Middle frontal gyrus (tissue), 1 donor: ENCODE measurements around the gene CEP83.
A peak's percentile ranks its signal among the peaks of the same experiment; 100 is the strongest.
"Not testable (repeated sequence)": the region's sequence is repeated elsewhere in the genome, so short reads cannot be mapped to it uniquely, and the experiment has no call there.

Experiments used
- DNase-seq: peaks from one replicate; pipeline ENCODE4 v3.0.0-alpha.2; 2015; ENCODE audit warnings: low spot score; ENCODE audit errors: extremely low spot score

The CEP83 gene

DNA sequence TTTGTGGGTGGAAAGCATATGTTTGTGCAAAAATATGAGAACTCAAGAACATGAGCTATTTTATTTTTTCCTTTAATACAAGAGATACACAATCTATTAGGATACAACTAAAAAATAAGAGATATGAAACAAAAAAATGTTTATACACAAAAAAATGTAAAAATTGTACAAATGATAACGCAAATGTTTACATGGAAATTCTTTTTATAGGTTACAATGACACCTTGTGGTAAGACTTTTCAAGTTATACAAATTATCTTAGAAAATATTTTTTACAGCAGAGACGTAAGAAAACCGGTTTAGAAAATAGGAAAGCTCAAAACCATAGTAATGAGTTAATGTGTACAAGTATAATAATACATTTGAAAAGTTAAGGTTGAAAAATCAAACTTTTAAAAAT lies 25.5 kb downstream of the CEP83 start:
- DNase-seq: peak; percentile 11

DNA sequence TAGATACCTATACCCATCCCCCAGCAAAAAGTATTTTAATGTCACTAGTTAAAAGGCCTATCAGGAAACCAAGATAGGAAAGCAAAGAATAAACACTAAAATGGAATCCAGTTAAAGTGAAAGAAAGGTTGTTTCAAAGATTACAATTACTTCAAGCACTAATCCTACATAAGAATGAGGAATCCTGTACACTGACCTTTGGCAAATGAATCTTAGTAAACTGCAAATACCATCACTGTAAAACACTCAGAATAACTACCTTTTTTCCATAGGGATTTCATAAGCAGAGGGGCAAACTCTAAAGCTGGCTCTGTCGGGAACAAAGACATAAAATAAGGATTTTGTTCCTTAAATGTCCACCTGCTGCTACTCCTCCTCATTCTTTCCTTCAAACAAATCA lies 25.9 kb downstream of the CEP83 start:
- DNase-seq: no peak

DNA sequence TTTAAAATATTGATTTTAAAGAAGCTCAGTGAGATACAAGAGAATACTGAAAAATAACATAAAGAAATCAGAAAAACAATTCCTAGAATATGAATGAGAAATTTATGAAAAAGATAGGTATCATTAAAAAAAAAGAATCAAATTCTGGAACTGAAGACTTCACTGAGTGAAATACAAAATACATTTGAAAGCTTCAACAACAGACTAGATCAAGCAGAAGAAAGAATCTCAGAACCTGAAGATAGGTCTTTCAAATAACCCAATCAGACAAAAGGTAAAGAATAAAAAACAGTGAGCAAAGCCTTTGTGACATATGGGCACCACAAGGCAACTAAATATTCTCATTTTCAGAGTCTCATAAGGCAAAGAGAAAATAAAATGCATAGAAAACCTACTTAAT lies 29.4 kb downstream of the CEP83 start:
- DNase-seq: no peak

DNA sequence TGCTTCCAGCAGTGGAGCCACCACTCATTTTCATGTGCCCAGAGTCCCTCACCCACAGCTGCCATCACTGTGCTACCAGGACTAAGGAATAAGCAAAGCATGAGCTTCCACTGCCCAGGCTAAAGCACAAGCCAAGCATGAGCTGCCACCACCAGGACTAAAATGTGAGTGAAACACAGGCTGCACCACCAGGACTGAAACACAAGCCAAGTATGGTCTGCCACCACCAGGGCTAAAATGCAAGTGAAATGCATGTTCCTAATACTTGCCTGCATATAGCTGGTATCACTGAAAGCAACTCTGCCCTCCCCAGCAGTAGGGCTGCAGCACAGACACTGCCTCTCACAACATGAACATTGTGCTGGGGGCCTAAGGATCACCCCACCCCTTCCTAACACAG lies 30.0 kb downstream of the CEP83 start:
- DNase-seq: no peak

DNA sequence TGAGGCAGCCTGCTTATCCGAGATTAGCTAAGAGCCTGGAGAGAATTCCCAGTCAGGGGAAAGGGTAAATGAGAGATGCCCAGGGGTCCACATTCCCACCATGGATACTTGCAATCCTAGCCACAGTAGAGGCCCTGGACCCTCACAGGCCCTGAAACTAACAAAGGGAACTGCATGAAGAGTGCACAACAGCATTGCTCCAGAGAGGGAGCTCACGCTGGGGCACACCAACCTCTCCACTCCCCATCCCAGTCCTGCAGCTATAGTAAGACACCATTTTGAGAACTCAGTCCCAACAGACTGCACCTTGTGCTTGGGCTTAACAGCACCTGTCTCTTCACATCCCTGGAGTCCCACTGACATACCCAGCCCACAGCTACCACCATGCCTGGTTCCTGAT lies 30.5 kb downstream of the CEP83 start:
- DNase-seq: no peak

DNA sequence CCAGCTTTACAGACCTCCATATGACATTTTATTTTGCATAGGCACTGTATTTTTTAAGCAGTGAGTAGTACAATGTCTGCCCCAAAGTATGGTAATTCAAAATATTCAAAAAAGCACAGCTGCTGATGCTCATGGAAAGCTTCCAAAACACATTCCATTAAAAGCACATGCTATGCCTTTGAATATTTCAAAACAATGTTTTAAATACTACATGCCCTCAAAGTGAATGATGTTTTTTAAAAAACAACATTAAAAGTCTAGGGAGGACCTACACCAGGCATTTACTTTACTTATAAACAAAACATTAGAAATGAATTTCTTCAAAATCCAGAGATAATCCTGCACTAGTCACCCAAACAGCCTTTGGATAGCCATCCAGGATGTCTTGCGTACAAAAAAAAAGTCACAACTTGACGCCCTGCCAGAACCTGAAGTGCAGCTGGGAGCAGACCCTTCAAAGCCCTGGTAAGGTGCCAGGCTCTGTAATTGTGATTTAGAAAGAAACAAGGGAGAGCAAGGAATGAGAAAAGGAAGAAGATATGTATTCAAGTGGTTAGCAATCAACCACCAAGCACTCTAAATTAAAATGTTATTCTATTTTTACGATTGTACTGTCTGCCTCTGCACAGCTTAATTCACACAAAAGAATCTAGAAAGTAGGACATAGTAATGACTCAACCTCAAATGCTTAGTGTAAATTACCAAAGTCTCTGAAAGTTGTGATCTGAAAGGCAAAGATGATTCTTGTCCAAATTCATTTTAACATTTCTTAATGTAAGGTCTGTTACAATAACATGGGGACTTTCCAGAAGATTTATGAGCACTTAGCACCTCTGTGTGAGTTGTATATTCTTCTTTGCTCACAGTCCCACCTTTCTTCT lies 31.9 kb downstream of the CEP83 start:
- peak; percentile 18 for DNase-seq

DNA sequence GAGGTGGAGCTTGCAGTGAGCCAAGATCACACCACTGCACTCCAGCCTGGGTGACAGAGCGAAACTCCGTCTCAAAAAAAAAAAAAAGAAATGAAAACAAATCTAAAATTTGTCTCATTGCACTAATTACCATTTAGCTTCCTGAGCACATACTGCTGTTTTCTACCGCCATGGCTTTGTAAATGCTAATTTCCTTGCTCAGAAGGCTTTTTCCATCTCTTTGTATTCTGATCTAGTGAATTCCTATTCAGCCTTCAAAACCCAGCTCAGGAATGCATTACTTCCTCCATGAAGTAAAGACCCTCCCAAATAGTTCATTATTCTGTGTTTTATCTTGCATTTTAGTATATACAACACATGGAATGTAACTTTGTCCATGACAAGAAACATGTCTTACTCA lies 33.6 kb downstream of the CEP83 start:
- DNase-seq: no peak

DNA sequence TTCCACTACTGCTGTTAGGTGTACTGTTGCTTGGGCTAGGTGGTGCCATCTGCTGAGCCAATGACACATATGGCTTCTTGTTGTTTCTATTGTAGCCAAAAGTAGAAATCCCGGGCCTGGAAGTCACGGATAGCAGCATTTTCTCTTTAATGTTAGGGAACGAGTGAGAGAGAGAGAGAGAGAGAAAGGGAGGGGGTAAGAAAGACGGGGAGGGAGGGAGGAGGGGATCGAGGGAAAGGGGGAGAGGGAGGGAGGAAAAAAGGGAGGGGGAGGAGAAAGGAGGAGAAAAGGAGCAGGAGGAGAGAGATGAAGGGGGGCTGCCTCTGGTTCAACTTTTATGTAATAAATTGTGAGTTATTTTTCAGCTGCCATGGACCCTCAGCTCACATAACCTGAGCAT lies 34.8 kb downstream of the CEP83 start:
- DNase-seq: not testable (repeated sequence)

DNA sequence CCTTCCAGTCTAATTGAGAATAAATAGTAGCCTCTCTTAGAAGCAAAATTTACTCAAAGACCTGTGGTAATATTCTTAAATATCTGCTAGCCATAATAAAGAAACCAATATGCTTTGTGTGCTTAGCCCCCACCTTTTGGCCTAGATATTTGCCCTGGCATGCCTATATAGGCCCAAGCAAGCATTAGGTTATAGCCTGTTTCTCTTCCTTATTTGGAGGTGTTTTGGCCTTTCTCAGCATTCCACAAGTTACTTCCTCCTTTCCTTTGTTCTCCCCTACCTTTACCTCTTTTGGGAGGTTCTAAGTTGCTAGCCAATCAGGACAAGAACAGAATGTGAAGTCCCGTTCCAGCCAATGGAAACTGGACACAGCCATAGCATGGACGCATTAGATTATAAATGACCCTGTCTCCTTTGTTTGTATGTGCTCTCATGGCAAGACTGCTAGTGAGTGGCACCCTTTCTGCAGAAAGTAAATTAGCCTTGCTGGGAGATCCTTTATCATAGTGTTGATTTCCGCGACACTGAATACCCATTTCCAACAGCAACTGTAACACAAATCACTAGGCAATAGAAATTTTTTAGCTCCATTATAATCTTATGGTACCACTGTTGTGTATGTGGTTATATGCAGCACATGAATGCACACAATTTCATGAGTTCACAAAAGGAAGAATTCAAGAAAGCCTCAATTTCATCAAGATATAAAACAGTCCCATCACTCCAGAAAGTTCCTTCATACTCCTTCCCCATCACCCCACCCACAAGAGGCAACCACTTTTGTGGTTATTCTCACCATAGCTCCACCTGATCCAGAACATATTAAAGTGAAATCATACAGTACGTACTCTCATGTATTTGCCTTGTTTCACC lies 37.6 kb downstream of the CEP83 start:
- no peak for DNase-seq

DNA sequence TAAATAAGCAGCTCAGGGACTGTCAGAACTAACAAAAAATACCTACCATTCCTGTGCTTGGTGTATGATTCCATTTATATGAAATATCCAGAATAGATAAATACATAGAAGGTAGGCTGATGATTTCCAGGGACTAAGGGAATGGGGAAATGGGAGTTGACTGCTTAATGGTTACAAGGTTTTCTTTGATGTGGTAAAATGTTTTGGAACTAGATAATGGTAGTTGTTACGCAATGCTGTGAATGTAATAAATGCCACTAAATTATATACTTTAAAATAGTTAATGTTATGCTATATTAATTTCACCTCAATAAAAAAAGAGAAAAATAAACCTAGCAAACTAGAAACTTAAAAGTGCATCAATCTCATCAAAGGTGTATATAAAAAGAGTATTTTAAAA lies 41.1 kb downstream of the CEP83 start:
- DNase-seq: no peak

DNA sequence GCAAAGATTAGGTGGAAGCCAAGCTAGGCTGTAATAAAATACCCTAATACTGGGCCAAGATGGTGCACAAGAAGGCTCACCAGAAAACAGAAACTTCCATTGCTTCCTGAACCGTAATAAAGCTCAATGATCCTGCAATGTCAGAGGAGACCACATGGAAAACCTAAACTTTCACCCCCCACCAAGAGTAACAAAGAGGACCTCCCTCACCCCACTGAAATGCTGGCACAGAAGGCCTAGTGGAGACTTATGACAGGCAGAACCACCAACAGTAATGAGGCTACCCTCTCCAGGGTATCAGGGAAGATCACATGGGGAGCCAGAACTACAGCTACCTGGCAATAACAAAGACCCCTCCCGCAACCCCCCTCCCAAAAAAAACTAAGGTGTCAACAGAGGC lies 43.1 kb downstream of the CEP83 start:
- DNase-seq: no peak

DNA sequence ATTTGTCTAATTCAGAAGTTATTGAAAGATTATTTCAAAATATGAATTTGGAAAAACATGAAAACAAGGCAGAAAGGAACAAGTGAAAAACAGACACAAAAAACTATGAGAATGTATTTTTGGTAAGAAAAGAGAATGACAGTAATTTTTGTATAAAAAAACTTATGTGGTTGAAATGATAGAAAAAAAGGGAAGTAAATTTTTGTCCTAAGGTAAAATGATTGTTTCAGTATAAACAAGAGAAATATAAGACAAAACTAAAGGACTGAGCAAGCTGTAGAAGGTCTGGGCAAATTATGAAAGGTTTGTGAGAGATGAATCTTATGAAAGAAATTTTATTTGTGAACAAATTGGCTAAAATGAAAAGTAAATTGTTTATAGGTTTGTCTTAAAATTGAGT lies 44.6 kb downstream of the CEP83 start:
- DNase-seq: no peak

DNA sequence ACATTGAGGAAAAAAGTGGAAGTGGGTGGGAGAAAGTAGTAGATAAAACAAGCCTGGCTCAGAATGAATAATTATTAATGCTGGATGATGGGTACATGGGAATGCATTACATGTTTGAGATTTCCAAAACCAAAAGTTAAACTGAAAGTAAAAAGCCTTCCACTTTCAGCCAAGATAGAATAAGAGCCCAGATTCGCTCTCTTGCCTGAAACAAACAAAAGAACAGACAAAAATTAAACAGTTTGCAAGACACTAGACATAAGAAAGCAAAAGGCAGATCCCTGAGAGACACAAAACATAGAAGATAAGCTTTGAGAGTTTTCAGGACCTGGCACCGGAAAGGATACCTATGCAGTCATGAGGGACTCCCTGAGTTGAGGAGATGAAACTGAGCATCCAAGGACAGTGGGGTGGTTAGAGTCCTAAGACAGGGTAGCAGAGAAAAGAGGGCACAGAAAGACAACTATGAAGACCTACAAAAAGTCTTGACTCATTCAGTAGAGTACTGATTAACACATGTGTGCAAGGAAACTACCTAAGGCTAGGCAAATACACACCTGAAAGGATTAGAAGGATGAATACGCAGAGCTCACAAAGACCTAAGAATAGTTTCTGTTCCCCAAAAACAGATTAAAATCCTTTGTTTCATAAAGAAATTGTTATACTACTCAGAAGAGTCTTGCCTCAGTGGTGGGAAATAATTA lies 54.1 kb downstream of the CEP83 start:
- DNase-seq: no peak

DNA sequence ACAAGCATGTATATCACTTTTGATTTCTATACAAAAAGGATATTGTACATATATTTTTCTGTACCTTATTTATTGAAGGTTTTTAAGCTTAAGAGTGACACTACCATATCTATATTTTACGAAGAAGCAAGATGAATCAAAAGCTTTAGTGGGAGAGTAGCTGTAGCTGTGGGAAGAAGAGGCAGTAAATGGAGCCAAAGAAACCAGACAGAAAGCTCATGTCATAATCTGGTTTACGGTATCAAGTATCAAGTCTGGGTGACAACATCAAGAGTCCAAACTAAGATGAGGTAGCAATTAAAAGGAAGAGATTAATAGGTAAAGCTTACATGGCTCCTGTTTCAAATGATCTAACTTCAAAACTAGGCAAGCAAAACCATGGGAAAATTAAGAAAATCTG lies 54.8 kb downstream of the CEP83 start:
- no peak for DNase-seq

DNA sequence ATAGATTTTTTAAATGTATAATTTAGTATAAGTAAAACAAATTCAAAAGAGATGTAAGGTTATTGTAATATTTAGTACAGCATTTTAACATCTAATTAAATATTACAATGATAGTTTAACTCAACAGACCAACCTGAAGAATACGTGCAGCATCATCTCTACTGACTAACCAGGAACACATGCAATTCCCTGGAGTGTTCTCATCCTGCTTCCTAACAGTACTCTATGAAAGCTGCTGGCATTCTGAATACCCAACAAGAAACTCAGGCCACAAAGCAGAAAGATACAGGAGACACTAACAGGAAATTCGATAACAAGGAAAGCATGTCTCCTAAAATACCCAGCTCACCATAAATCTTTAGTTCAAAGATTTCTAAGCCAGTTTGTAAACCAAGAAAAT lies 58.3 kb downstream of the CEP83 start:
- no peak for DNase-seq

DNA sequence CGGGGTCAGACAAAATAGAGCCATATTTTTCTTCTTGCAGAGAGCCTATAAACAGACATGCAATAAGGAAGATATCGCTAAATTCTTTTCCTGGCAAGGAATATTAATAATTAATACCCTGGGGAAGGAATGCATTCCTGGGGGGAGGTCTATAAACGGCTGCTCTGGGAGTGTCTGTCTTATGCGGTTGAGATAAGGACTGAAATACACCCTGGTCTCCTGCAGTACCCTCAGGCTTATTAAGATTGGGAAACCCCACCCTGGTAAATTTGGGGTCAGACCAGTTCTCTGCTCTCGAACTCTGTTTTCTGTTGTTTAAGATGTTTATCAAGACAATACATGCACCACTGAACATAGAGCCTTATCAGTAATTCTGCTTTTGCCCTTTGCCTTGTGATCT lies 61.0 kb downstream of the CEP83 start:
- not testable (repeated sequence) for DNase-seq

DNA sequence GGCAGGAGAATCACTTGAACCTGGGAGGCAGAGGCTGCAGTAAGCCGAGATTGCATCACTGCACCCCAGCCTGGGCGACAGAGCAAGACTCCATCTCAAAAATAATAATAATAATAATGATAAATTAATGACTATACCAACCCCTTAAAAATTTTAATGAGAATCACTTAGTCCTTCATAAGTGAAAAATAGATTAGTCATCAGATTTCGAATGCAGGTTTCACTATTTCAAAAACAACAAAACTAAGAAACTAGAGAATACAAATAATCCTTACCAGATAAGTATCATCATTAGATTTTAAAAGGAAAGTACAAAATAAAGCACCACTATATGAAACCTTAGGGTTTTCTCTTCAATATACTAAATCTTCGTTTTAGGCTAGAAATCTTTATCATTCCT lies 62.3 kb downstream of the CEP83 start:
- DNase-seq: no peak

DNA sequence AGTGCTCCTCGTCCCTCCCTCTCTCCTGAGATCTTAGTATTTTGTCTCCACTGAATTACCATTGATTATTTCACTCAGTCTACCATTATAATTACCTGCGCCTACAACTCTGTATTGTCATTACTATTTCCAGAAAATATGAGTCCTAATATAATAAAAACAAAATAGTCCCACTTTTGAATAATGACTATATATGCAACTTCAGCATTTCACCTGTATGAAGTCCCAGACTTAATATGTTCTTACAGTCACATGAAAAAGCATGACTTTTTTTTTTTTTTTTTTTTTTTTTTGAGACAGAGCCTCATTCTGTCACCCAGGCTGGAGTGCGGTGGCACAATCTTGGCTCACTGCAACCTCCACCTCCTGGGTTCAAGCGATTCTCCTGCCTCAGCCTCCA lies 63.7 kb downstream of the CEP83 start:
- DNase-seq: not testable (repeated sequence)

DNA sequence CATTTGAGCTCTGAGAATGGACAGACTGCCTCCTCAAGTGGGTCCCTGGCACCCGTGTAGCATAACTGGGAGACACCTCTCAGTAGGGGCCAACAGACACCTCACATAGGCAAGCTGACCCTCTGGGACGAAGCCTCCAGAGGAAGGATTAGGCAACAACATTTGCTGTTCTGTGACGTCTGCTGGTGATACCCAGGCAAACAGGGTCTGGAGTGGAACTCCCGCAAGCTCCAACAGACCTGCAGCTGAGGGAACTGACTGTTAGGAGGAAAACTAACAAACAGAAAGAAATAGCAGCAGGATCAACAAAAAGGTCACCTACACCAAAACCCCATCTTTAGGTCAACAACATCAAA lies 69.6 kb downstream of the CEP83 start:
- DNase-seq: no peak

DNA sequence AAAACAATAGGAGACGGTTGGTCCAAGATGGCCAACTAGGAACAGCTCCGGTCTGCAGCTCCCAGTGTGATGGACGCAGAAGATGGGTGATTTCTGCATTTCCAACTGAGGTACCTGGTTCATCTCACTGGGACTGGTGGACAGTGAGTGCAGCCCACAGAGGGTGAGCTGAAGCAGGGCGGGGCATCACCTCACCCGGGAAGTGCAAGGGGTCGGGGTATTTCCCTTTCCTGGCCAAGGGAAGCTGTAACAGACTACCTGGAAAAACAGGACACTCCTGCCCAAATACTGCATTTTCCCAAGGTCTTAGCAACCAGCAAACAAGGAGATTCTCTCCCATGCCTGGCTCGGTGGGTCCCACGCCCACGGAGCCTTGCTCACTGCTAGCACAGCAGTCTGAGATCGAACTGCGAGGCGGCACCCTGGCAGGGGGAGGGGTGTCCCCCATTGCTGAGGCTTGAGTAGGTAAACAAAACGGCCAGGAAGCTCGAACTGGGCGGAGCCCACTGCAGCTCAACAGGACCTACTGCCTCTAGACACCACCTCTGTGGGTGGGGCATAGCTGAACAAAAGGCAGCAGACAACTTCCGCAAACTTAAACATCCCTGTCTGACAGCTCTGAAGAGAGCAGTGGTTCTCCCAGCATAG lies 70.1 kb downstream of the CEP83 start:
- DNase-seq: not testable (repeated sequence)

DNA sequence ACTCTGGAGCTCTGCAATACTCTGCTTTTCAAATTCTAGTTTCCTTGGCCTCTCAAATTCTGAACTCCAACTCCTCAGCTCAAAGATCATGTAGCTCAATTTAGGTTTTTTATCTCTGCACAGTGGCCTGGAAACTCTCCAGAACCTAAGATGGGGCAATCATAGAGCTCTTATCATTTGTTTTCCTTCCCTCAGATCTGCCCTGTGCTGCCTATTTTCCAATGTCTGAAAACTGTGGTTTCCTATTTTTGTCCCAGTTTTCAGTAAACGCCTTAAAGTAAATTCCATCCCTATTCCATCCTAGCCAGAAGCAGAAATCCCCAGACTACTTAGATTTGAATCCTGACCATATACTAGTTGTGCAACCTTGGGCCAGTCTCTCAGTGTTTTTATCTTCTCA lies 73.2 kb downstream of the CEP83 start:
- DNase-seq: no peak

DNA sequence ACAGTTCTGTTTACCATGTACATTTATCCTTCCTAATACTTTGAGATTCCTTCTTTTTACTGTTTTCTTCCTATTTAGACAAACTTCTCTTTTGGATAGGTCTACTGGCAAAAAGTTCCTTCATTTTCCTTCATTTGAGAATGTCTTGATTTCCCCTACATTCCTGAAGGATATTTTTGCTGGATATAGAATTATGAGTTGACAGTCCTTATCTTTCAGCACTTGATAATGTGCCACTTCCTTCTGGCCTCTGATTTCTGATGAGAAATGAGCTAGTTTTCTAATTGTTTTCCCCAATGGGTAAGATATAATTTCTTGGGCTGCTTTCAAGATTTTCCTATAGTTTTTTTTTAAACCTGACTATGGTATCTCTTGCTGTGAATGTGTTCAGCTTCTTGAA lies 75.6 kb downstream of the CEP83 start:
- no peak for DNase-seq
